Activated naive CD4-positive, alpha-beta T cell treated with anti-CD3 and anti-CD28 coated beads, Interleukin-2, amount 10 ng/mL, durations not matched to agents 7 days and 5 days (primary cell): ENCODE results near the gene IL5RA.

ENCODE experiments used
- CTCF ChIA-PET: fragments of 350-600 bp; sonication (Branson Sonifier 250); formaldehyde crosslinking; loops from one replicate; lab custom pipeline; 2021; ENCODE audit warnings: antibody characterized with exemption; lab: Charles Lee
- DNase-seq: peaks from one replicate; pipeline ENCODE4 v3.0.0-alpha.2; 2020
- H3K27ac Mint-ChIP-seq: one replicate; pipeline ENCODE4 v1.8.0; 2021; ENCODE audit warnings: mild to moderate bottlenecking, moderate library complexity, mixed read lengths
- H3K27me3 Mint-ChIP-seq: one replicate; pipeline ENCODE4 v1.8.0; 2021; ENCODE audit warnings: mild to moderate bottlenecking, mixed read lengths
- H3K36me3 Mint-ChIP-seq: one replicate; pipeline ENCODE4 v1.8.0; 2021; ENCODE audit warnings: mixed read lengths
- H3K4me1 Mint-ChIP-seq: one replicate; pipeline ENCODE4 v1.8.0; 2021; ENCODE audit warnings: mixed read lengths
- H3K4me3 Mint-ChIP-seq: one replicate; pipeline ENCODE4 v1.8.0; 2021; ENCODE audit warnings: mild to moderate bottlenecking, moderate library complexity, mixed read lengths
- H3K9me3 Mint-ChIP-seq: one replicate; pipeline ENCODE4 v1.8.0; 2021; ENCODE audit warnings: mixed read lengths

Gene IL5RA

GRCh38 chr3:3125977-3126376 is 15.8 kb upstream of the IL5RA start:
- peak overlapping the region; percentile 86 for H3K4me3 Mint-ChIP-seq
- CTCF ChIA-PET: no interaction called here

GRCh38 chr3:3119393-3119851 is 9.2 kb upstream of the IL5RA start:
- H3K27me3 Mint-ChIP-seq: peaks cover 12% of the 10 kb centered on the region
- H3K4me3 Mint-ChIP-seq: no peak overlapping the region
- no peaks in the 10 kb centered on the region for H3K9me3 Mint-ChIP-seq
- no peaks in the 10 kb centered on the region for H3K4me1 Mint-ChIP-seq
- H3K36me3 Mint-ChIP-seq: no peaks in the 10 kb centered on the region
- CTCF ChIA-PET: no interaction called here
- no peak for DNase-seq
- no peak overlapping the region for H3K27ac Mint-ChIP-seq

More at GRCh38 chr3:3125977-3126376, 15.8 kb upstream of the IL5RA start:
- Mint-ChIP-seq H3K36me3 (peaks cover 30% of the 10 kb centered on the region), H3K9me3 (no peaks in the 10 kb centered on the region), H3K27ac (peak overlapping the region; percentile 95), H3K27me3 (peaks cover 4% of the 10 kb centered on the region), H3K4me1 (peaks cover 38% of the 10 kb centered on the region)
- DNase-seq: no peak

DNA sequence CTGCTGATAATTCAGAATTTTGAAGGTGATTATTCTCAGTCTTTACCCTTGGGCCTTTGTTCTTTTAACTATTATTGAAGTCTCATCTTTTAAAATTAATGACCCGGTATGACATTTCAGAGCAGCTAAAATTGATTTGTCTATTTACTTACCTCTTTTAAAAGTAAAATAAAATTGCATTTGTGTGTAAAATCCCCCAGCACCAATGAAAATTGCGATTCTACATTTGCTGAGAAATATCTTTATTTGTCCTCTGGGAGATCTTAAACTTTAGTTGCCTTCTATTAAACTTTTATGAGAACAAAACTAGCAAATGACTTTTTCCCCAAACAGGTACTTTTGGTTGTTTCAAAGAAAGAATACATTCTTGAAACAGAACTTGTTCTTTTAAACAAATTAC is 7.5 kb upstream of the IL5RA start:
- H3K27me3 Mint-ChIP-seq: peaks cover 12% of the 10 kb centered on the region
- H3K4me3 Mint-ChIP-seq: no peak overlapping the region
- no peaks in the 10 kb centered on the region for H3K4me1 Mint-ChIP-seq
- no peaks in the 10 kb centered on the region for H3K9me3 Mint-ChIP-seq
- no peak overlapping the region for H3K27ac Mint-ChIP-seq
- CTCF ChIA-PET: no interaction called here
- DNase-seq: no peak
- no peaks in the 10 kb centered on the region for H3K36me3 Mint-ChIP-seq

DNA sequence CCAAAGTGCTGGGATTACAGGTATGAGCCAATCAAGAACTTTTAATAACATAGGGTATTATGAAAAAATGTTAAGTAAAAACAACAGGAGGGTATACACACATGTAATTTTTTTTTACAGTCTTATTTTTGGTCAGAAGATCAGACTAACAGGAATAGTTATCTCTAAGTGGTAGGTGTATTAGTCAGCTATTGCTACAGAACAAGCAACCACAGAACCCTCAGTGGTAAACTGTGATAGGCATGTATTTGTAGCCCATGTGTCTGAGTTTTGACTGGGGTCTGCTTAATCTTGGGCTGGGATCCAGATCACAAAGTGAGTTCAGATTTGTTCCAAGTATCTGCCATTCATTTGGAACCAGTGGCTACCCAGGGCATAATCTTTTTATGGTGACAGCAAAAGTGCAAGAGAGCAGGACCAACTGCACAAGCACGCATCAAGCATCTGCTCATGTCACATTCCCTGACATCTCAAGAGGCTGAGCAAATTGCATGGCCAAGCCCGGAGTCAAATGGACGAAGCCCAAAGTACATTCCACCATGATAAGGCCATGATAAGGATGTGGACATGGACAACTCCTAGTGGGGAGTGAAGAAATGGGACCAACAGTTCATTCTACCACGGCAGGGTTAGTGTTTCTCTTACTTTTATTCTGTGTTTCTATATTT is 3.0 kb upstream of the IL5RA start:
- H3K4me1 Mint-ChIP-seq: no peaks in the 10 kb centered on the region
- no peak overlapping the region for H3K4me3 Mint-ChIP-seq
- no peaks in the 10 kb centered on the region for H3K9me3 Mint-ChIP-seq
- H3K27ac Mint-ChIP-seq: no peak overlapping the region
- no peaks in the 10 kb centered on the region for H3K36me3 Mint-ChIP-seq
- peaks cover 4% of the 10 kb centered on the region for H3K27me3 Mint-ChIP-seq
- no peak for DNase-seq
- CTCF ChIA-PET: no interaction called here

DNA sequence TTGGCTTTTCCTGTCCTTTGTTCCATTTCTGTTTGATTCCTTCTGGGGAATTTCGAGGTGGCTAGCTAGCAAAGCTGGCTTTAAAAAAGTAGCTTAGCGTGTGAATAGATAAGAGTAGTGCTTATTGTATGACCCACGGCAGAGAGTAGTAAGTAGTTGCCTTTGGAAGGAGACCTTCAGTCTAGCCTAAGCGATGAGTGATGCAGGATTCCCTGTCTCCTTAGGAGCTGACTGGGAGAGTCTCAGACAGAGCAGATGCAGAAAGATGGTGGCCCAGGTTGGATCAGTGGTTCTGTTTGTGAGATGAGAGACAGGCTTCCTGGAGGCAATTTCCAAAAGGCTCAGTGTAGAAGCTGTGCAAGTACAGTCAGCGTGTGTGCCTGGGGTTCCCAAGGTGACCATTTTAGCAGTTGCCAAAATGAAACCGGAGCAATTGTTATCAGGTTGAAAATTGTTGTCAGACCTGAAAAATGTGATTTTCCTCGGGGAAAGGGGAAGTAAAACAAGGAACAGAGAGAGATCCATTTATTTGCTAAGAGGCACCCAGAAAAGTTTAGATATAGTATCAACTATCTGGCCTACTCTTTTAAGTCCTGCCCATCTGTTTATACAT is 681 bp upstream of the IL5RA start:
- Mint-ChIP-seq H3K27me3 (no peaks in the 10 kb centered on the region), H3K4me3 (no peak overlapping the region), H3K4me1 (no peaks in the 10 kb centered on the region), H3K27ac (no peak overlapping the region), H3K9me3 (no peaks in the 10 kb centered on the region), H3K36me3 (no peaks in the 10 kb centered on the region)
- no peak for DNase-seq
- CTCF ChIA-PET: no interaction called here

DNA sequence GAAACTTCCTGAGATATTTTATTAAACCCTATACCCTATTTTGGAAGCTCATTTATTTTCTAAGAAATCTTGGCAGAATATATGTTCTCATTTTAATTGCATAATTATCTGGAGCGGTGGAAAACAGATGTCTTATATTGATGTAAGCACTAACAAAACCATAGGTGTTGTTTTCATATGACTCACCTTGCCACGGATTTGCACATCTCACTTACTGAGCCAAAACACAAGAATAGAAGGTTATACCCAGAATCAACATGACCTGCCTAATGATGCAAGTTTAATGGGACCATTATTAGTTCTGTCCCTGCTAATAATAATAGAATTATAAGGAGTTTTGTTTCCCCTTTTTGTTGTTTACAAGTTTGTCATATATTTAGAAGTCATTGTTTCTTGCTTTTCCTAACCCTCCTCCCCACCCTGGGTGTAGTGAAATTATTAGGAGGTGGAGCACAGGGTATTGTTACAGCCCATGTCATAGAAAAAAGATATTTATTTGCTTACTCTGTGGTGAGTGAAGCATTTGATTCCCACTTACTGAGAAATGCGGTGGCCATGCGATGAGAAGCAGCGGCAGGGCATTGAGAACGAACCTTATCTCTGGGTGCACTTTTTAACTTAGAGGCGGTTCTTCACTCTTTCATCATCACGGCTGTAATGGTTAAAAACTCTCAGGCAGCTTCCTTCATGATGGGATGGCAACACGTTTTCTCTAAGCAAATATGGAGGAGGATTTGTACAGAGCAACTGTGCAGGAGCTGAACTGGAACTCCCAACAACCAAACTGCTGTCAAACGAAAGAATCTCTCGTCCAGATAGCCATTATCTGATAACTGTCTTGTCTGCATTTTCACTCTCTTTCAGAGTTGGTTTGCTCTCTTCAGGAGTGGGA is 521 bp downstream of the IL5RA start:
- CTCF ChIA-PET: interaction anchor here (1.2 kb wide), 1 partner anchor 10 kb away, joined by 3 read pairs; no protein-coding TSS in a partner anchor
- Mint-ChIP-seq H3K4me3 (no peak overlapping the region), H3K9me3 (no peaks in the 10 kb centered on the region), H3K4me1 (no peaks in the 10 kb centered on the region), H3K36me3 (no peaks in the 10 kb centered on the region), H3K27ac (no peak overlapping the region), H3K27me3 (peaks cover 5% of the 10 kb centered on the region)
- DNase-seq: no peak

DNA sequence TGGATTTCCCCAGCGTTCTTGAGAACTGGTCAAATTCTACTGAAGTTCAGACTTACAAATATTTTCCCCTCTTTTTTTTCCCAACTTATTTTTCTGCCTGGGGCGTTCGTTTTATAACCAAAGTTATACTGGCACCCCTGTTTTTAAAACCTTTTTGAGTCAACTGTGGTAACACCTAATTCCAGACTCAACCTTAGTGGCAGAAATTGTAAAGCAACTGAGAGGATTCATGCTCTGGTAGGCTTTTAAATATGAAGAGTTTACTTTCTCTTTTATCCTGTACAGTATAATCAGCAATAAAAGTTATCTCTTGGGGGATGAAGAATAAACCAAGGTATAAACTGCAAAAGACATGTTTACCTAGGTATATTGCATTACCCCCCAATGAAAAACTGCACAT is 2.3 kb downstream of the IL5RA start:
- no peaks in the 10 kb centered on the region for H3K9me3 Mint-ChIP-seq
- no peak for DNase-seq
- no peak overlapping the region for H3K4me3 Mint-ChIP-seq
- H3K27me3 Mint-ChIP-seq: peaks cover 5% of the 10 kb centered on the region
- CTCF ChIA-PET: no interaction called here
- H3K4me1 Mint-ChIP-seq: no peaks in the 10 kb centered on the region
- H3K27ac Mint-ChIP-seq: no peak overlapping the region
- no peaks in the 10 kb centered on the region for H3K36me3 Mint-ChIP-seq

GRCh38 chr3:3107181-3107580 is 3.0 kb downstream of the IL5RA start:
- H3K9me3 Mint-ChIP-seq: no peaks in the 10 kb centered on the region
- CTCF ChIA-PET: no interaction called here
- no peak overlapping the region for H3K27ac Mint-ChIP-seq

GRCh38 chr3:3105815-3106214 is 4.4 kb downstream of the IL5RA start:
- H3K27me3 Mint-ChIP-seq: peaks cover 5% of the 10 kb centered on the region

More at GRCh38 chr3:3107181-3107580, 3.0 kb downstream of the IL5RA start:
- DNase-seq: no peak
- peaks cover 5% of the 10 kb centered on the region for H3K27me3 Mint-ChIP-seq
- H3K4me1 Mint-ChIP-seq: no peaks in the 10 kb centered on the region
- no peaks in the 10 kb centered on the region for H3K36me3 Mint-ChIP-seq
- no peak overlapping the region for H3K4me3 Mint-ChIP-seq

GRCh38 chr3:3105246-3105645 is 4.9 kb downstream of the IL5RA start:
- H3K36me3 Mint-ChIP-seq: no peaks in the 10 kb centered on the region
- H3K4me3 Mint-ChIP-seq: no peak overlapping the region
- H3K27ac Mint-ChIP-seq: no peak overlapping the region
- no peaks in the 10 kb centered on the region for H3K4me1 Mint-ChIP-seq
- H3K9me3 Mint-ChIP-seq: no peaks in the 10 kb centered on the region
- peaks cover 5% of the 10 kb centered on the region for H3K27me3 Mint-ChIP-seq
- no peak for DNase-seq
- CTCF ChIA-PET: no interaction called here

More at GRCh38 chr3:3105815-3106214, 4.4 kb downstream of the IL5RA start:
- CTCF ChIA-PET: no interaction called here
- no peak overlapping the region for H3K4me3 Mint-ChIP-seq
- no peak overlapping the region for H3K27ac Mint-ChIP-seq
- no peak for DNase-seq
- no peaks in the 10 kb centered on the region for H3K4me1 Mint-ChIP-seq
- no peaks in the 10 kb centered on the region for H3K36me3 Mint-ChIP-seq
- no peaks in the 10 kb centered on the region for H3K9me3 Mint-ChIP-seq

DNA sequence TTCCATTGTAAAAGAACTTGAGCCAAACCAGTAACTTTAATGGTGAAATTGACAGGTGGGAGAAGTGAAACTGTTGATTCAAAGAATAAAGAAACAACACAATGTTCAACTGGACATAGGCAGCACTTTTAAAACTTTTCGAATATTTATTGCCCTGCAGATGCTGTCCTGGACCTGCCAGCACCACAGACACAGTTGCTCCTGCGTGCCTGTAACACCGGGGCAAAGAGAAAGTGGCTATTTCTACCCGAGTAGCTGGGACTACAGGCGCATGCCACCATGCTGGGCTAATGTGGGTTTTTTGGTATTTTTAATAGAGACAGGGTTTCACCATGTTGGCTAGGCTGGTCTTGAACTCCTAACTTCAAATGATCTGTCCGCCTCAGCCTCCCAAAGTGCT is 7.4 kb downstream of the IL5RA start:
- H3K9me3 Mint-ChIP-seq: no peaks in the 10 kb centered on the region

DNA sequence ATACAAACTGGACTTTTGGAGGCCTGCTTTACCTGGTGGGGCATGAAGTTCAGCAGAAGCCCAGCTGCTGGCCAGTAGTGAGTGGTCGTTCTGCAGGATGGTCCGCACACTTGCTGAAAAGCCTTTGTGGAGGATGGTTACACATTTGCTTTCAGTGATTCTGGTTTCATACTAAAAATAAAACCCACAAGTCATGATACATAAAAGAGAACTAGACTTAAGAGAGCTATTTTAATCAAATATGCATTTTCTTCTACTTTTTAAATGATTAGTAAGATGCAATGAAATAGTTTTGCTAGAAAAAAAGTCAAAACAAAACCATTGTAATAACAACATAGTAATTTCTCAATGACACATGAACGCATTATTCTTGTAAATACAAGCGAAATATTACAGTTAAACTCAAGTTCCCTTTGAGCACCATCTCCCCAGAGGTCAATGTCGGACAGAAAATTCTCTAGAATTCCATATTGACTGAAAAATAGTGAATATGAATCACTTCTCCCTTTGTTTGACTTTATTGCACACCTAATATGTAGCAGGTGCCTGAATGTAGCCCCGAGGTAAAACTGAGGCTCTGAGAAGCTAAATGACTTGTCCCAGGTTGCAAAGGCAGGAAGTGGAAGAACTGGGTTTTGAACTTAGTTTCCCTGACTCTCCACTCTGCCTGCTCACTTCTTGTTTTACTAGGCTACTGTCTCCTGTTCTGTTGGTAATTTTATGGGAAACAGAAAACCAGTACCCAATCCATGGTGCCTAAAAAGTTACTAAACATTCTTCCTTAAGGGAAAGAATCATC is 8.3 kb downstream of the IL5RA start:
- CTCF ChIA-PET: no interaction called here
- Mint-ChIP-seq H3K9me3 (no peaks in the 10 kb centered on the region), H3K27ac (no peak overlapping the region), H3K4me3 (no peak overlapping the region), H3K36me3 (no peaks in the 10 kb centered on the region), H3K27me3 (peaks cover 8% of the 10 kb centered on the region), H3K4me1 (no peaks in the 10 kb centered on the region)
- DNase-seq: no peak

More for the DNA sequence above, 7.4 kb downstream of the IL5RA start:
- no peak for DNase-seq
- CTCF ChIA-PET: no interaction called here
- H3K36me3 Mint-ChIP-seq: no peaks in the 10 kb centered on the region
- no peak overlapping the region for H3K27ac Mint-ChIP-seq
- H3K27me3 Mint-ChIP-seq: peaks cover 5% of the 10 kb centered on the region
- H3K4me1 Mint-ChIP-seq: no peaks in the 10 kb centered on the region
- H3K4me3 Mint-ChIP-seq: no peak overlapping the region

DNA sequence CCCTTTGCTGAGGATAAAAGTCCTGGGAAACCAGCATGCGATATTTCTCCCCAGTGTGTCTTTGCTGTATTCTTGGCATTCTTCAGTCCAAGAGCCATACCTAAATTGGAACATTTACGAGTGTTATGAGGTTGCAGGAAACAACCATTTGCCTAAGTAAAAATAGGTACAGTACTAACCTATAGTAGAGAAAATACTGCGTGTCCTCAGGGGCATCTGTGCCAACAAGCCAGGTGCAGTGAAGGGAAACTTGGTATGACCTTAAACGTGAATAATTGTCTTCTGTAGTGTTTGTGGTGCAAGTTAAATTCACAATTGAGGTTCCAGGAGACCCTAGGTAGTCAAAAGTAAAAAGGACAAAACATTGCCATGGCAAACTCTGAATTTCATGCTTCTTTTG is 12.2 kb downstream of the IL5RA start:
- CTCF ChIA-PET: interaction anchor here (1.0 kb wide), 1 partner anchor 32 kb away, joined by 4 read pairs; no protein-coding TSS in a partner anchor
- Mint-ChIP-seq H3K9me3 (no peaks in the 10 kb centered on the region), H3K27me3 (peaks cover 3% of the 10 kb centered on the region), H3K4me3 (no peak overlapping the region), H3K36me3 (no peaks in the 10 kb centered on the region), H3K27ac (no peak overlapping the region), H3K4me1 (no peaks in the 10 kb centered on the region)
- no peak for DNase-seq

- no peak overlapping the region for H3K4me3 Mint-ChIP-seq
- no peak overlapping the region for H3K27ac Mint-ChIP-seq
- CTCF ChIA-PET: no interaction called here
- no peaks in the 10 kb centered on the region for H3K36me3 Mint-ChIP-seq
- H3K27me3 Mint-ChIP-seq: no peaks in the 10 kb centered on the region
- no peaks in the 10 kb centered on the region for H3K4me1 Mint-ChIP-seq
- no peaks in the 10 kb centered on the region for H3K9me3 Mint-ChIP-seq
- no peak for DNase-seq
Measured at GRCh38 chr3:3089017-3089416, 21.2 kb downstream of the IL5RA start.
